ENCODE data around the gene TFAP2A.

The TFAP2A gene

DNA sequence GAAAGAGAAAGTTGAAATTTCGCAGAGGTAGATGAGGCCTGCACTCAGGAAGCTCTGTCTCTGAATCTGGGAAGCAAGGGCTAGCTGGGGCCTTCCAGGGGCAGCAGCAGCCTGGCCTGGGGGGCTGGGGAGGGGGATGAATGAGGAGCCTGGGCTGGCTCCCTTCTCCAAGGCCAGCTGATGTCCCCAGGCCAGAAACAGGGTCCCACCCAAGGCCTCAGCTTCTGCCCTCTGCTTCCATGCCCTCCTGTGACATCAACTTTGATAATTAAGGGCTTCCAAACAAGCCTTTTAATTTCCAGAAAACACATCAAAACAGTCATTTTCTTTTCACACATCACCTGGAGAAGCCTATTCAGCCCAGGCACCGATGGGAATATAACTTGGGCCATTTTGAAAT lies 15.4 kb downstream of the TFAP2A start:
- DNase-seq (ENCODE audit: low read depth), result no peak

DNA sequence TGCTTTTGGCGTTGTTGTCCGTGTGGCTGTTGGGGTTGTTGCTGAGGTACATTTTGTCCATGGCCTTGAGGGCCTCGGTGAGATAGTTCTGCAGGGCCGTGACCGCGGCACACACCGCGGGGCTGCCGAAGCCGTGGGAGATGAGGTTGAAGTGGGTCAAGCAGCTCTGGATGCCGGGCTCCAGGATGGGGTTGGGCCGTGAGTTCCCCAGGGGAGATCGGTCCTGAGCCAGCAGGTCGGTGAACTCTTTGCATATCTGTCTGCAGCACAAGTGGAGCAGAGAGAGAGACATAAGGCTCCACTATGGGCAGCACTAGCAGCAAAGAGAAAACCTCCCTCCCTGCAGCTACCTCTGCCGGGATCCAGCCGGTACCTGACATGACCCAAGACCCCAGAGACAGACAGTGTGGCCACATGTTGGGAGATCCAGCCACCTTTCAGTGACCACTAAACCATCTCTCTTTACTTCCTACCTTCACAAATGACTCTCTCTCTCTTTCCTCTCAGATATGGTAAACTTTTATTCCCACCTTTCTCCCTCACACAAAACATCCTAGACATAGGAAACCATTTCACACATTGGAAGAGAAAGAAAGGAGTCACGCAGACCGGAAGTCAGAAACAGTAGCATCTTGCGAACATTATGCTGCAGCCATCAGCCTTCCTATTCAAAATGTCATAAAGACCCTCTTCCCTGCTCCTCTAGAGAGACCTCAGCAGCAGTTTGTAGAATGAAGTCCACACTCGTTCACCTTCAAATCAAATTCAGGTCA lies 16.2 kb downstream of the TFAP2A start:
- no peak for DNase-seq (ENCODE audit: low read depth)

- DNase-seq (ENCODE audit: low read depth), result no peak
Measured at GRCh38 chr6:10397756-10398445, 17.0 kb downstream of the TFAP2A start.

DNA sequence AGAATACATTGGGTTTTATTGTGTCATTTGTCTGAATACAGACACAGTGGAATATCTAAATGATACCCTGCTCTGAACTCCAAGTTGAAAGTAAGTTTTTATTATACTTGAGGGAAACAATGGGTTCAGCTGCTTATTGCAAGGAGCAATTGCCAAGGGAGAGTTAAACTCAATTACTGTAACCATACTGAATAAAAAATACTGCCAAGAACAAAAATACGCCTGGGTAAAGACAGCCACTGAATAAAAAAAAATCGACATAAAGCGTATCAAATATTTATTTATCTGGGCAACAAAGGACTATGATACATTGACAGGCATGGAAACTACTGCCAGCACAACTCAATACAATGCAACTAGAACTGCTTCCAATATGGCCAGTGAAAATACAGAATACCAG lies 18.1 kb downstream of the TFAP2A start:
- DNase-seq (ENCODE audit: low read depth), result no peak

DNA sequence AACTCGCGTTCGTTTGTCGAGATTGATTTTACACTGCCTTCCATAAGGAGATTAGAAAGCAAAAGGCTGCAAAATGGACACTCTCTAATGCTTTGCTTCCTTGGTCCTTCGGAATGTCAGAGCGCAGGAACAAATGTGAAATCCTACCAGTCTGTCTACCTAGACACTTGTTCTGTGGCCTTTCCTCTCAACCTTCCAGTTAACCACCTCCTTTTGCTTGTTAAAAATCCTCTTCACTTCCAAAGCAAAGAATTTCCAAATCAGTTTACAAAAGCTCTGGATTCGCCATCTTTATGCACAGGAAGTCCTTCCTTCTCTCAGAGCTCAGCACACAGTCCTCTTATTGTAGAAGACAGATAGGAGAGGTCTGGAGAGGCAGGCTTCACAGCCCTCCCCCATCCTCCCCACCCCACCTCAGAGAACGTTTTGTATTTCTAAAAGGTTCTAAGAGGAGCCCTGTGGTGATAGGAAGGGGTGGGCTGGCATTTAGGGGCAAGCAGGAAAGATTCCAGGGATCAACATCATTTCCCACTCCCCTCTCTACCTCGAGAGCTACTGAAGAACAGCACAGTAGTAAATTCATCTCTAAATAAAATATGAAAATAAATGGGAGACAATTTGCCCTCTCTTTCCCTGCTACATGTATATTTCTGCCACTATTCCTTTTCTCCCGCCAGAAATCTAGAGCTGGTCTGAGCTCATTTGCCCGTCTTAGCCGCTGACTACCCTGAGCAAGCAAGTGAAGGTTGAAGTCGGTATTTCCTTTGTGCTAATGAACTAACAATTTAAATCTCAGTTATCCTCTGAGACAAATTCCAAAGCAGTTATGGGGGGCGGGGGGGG lies 18.9 kb downstream of the TFAP2A start:
- no peak for DNase-seq (ENCODE audit: low read depth)

DNA sequence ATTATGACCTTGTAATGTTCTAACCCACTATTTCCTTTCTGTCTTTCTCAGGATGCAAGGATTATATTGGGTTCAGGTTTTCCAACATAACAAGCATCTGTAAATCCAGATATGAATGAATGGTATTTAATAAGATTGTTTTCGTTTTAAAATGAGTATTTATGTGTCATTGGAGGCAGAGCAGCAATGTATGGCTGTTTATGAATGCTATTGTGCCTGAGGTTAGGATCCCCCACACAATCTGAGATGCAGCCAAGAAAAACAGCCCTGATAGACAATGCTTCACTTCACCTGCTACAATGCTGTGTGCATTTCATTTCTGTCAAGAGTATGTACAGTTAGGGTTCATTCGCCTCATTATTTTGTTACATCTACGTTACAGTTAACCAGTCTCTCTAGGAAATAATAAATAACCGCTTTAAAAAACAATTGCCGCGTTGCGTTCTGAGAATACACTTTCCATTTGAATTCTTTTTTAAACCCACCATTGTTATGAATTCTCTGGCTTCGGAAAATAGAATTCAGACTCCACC lies 19.6 kb downstream of the TFAP2A start:
- DNase-seq (ENCODE audit: low read depth), result no peak

- DNase-seq (ENCODE audit: low read depth), result no peak
Measured at GRCh38 chr6:10393544-10394225, 21.2 kb downstream of the TFAP2A start.

- no peak for DNase-seq (ENCODE audit: low read depth)
Measured at GRCh38 chr6:10391799-10392198, 23.1 kb downstream of the TFAP2A start.

GRCh38 chr6:10391299-10391630 lies 23.6 kb downstream of the TFAP2A start:
- DNase-seq (ENCODE audit: low read depth), result no peak

GRCh38 chr6:10390495-10391298 lies 24.2 kb downstream of the TFAP2A start:
- no peak for DNase-seq (ENCODE audit: low read depth)

DNA sequence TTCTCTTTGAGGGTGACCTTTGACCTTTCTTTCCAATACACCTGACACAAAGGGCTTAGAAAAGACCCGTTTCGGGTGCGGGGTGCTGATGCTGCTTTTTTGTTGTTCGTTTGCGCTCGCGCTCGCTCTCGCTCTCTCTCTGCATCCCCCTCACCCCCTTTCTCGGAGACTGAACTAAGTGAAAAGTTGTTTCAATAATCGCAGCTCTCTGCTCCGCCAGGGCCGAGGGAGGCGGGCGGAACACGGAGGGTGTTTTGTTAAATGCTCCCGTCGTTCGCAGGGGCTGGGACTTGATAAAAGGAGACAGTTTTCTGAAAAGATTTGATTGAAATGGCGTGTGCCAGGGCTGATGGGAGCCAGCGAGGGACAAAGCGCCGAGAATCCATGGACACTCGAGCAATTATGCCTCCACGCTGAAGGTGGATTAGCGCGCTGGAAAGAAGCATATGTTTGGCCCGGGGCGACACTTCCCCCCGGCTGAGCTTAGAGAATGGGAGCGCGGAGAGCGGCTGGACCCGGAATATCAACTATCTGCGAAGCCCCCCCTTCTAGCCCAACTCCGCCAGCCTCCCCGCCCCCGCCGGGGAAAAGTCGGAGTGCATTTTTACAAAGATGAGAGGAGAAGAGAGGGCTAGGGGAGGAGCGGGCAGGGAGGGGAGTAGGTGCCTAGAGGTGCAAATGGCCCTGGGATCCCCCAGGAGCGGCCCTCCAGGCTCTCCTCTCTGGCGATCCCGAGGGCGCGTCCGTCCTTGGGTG lies 25.0 kb downstream of the TFAP2A start:
- DNase-seq (ENCODE audit: low read depth), result no peak

- no peak for DNase-seq (ENCODE audit: low read depth)
Measured at GRCh38 chr6:10386756-10387654, 27.9 kb downstream of the TFAP2A start.

- no peak for DNase-seq (ENCODE audit: low read depth)
Measured at GRCh38 chr6:10386220-10386619, 28.7 kb downstream of the TFAP2A start.

- DNase-seq (ENCODE audit: low read depth), result no peak
Measured at GRCh38 chr6:10385524-10386132, 29.2 kb downstream of the TFAP2A start.

DNA sequence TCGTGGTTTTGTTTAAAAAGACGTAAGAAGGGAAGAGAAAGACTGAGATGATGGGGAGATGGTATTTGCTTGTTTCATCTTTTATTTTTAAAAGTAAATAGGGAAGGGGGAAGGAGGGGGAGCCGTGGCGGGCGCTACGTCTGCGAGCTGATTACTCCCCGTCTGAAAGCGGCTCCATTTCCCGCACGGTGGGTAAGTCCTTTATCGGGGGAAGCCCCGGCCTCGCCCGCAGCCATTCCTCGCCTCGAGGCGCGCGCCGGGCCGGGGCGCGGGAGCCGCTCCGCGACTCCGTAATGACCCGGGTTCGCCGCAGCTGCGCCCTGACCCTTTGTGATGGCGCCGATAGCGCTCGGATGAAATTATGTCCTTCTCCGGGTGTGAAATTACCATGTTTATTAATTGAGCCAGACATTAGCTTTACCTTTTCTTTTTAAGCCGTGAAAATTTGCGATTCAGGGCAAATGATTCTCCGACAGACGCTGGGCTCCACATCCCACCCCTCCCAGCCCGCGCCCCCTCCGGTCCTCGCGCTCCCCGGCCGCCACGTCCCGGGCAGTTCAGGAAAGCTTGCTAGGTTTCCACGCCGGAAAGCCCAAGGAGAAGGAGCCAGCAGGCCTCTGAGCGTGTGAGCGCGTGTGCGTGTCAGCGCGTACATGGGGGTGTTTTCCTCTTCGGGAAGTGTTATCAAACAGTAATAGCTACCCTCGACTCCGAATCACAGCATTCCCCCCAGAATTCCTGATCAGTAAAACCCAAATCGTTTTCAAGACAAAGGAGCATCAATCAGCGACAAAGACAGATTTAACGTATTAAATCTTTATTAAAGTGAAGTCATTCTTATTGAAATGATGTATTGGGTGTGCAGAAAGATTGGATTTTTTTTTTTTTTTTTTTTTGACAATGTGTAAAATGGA lies 30.0 kb downstream of the TFAP2A start:
- no peak for DNase-seq (ENCODE audit: low read depth)

- DNase-seq (ENCODE audit: low read depth), result no peak
Measured at GRCh38 chr6:10384091-10384609, 30.7 kb downstream of the TFAP2A start.

GRCh38 chr6:10383331-10384090 lies 31.4 kb downstream of the TFAP2A start:
- no peak for DNase-seq (ENCODE audit: low read depth)

All from activated gamma-delta T cell treated with anti-CD3 and anti-CD28 coated beads, Interleukin-2, amount 50 U/mL, for 16 hours (primary cell).